Fibroblast of mammary gland (primary cell): ENCODE data around the gene EP400.

Source experiments
- DNase-seq: peaks from one replicate; pipeline ENCODE4 v3.0.0-alpha.2; 2010; ENCODE audit warnings: low read depth
- H3K4me3 ChIP-seq: 2 replicates; pipeline ENCODE4 v1.5.1; 2011; ENCODE audit warnings: low read depth, mild to moderate bottlenecking, low read length, moderate library complexity; ENCODE audit not compliant: control insufficient read depth
- TF ChIP-seq, protein P1 (sequence below): conservative IDR thresholded peaks from 2 replicates; pipeline ENCODE4 v1.5.1; 2011; ENCODE audit warnings: low read depth, low read length, inconsistent platforms; ENCODE audit not compliant: control insufficient read depth, insufficient read depth

Gene EP400

DNA sequence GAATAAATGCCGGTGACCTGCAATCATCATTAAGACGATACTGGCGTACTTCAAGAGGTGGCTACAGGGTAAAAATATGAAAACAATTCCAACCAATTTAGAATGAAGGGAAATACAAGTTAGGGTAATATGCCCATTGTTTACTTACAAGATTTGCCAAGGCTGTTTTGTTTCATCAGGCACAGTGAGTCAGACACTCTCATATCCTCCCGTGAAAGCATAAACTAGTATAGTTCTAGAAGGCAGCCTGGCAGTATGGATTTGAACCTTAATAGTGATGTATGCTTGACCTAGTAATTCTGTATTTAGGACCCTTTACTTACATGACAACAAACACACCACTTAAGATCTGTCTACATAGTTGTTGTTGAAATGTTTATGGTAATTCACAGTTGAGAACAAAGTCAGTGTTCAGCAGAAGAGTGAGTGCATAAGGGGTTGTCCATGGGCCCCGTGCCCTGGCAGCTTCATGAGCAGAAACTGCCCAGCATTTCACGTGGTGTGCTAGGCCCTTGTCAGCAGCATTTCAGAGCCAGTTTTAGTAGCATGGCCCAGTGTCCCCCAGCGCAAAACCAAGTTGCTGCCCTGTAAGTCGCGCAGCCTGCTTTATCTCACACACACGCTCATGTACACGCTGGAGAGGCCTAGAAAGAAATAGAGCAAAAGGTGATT, 80.8 kb downstream of the EP400 start:
- TF ChIP-seq, protein P1, sequence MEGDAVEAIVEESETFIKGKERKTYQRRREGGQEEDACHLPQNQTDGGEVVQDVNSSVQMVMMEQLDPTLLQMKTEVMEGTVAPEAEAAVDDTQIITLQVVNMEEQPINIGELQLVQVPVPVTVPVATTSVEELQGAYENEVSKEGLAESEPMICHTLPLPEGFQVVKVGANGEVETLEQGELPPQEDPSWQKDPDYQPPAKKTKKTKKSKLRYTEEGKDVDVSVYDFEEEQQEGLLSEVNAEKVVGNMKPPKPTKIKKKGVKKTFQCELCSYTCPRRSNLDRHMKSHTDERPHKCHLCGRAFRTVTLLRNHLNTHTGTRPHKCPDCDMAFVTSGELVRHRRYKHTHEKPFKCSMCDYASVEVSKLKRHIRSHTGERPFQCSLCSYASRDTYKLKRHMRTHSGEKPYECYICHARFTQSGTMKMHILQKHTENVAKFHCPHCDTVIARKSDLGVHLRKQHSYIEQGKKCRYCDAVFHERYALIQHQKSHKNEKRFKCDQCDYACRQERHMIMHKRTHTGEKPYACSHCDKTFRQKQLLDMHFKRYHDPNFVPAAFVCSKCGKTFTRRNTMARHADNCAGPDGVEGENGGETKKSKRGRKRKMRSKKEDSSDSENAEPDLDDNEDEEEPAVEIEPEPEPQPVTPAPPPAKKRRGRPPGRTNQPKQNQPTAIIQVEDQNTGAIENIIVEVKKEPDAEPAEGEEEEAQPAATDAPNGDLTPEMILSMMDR = no peak
- no peak overlapping the region for H3K4me3 ChIP-seq
- peak; percentile 50 for DNase-seq

DNA sequence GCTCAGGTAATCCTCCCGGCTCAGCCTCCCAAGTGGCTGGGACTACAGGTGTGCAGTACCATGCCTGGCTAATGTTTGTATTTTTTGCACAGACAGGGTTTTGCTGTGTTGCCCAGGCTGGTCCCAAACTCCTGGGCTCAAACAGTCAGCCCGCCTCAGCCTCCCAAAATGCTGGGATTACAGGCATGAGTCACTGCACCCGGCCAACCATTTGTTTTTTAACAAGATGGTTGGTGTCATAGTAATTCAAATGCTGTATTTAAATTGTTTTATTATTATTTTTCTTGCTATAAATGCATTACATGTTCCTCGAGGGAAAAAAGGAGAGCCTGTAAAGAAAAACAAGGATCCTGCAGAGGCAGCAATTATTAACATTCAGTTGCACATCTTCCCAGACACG, 83.9 kb downstream of the EP400 start:
- TF ChIP-seq, protein P1 = no peak
- no peak overlapping the region for H3K4me3 ChIP-seq
- DNase-seq = no peak

DNA sequence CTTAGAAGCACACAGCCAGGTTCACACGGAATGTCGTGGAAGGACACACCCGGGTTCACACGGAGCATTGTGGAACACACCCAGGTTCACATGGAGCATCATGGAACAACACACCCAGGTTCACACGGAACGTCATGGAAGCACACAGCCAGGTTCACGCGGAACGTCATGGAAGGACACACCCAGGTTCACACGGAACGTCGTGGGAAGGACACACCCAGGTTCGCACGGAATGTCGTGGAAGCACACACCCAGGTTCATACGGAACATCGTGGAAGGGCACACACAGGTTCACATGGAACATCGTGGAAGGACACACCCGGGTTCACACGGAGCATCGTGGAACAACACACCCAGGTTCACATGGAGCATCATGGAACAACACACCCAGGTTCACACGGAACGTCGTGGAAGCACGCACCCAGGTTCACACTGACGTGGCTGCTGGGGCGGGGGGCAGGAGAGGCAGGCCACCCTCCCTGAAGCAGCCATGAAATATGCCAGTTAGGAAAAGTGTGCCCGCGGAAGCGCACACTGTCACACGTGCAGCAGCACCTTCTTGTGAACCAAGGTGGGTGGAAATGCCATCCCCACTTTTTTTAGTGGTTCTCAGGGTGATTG, 86.4 kb downstream of the EP400 start:
- TF ChIP-seq, protein P1 = no peak
- DNase-seq = no peak

GRCh38 chr12:132040906-132041606, 91.3 kb downstream of the EP400 start:
- DNase-seq = no peak
- TF ChIP-seq, protein P1 = no peak
- no peak overlapping the region for H3K4me3 ChIP-seq

More for the DNA sequence above, 86.4 kb downstream of the EP400 start:
- H3K4me3 ChIP-seq = no peak overlapping the region

DNA sequence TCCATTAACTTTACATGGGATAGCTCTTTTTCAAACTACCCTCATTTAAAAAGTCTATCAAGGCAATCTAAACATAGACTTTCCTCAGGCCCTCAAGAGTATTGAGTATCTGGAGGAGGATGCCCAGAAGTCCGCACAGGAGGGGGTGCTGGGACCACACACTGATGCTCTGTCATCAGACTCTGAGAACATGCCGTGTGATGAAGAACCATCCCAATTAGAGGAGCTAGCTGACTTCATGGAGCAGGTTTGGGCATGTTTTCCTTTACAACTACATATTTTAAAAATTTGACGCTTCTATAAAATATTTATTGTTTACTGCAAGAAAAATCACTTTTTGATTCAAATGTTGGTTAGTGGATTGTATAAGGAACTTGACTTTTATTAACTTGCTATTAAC, 93.5 kb downstream of the EP400 start:
- DNase-seq = no peak
- TF ChIP-seq, protein P1 = no peak
- H3K4me3 ChIP-seq = no peak overlapping the region

- no peak overlapping the region for H3K4me3 ChIP-seq
- TF ChIP-seq, protein P1 = no peak
- no peak for DNase-seq
Measured at GRCh38 chr12:132043770-132044467, 94.2 kb downstream of the EP400 start.
